KOPT-K1 (cell line): Measurements from ENCODE around the gene BORCS5.

ENCODE experiments used
- H3K27ac ChIP-seq: fragments of 200-600 bp; sonication (generic); 2 replicates; pipeline ENCODE4 v1.5.1; 2016; ENCODE audit warnings: antibody characterized with exemption, mild to moderate bottlenecking, low read depth, low read length; ENCODE audit not compliant: poor library complexity, severe bottlenecking
- H3K36me3 ChIP-seq: fragments of 200-600 bp; sonication (generic); 2 replicates; pipeline ENCODE4 v1.5.1; 2017; ENCODE audit warnings: antibody characterized with exemption, mild to moderate bottlenecking, low read length, moderate library complexity; ENCODE audit not compliant: insufficient read depth
- H3K9me3 ChIP-seq: fragments of 200-600 bp; sonication (generic); 2 replicates; pipeline ENCODE4 v1.5.1; 2017; ENCODE audit warnings: antibody characterized with exemption, low read length, mild to moderate bottlenecking; ENCODE audit not compliant: insufficient read depth, poor library complexity, severe bottlenecking

Gene BORCS5

DNA sequence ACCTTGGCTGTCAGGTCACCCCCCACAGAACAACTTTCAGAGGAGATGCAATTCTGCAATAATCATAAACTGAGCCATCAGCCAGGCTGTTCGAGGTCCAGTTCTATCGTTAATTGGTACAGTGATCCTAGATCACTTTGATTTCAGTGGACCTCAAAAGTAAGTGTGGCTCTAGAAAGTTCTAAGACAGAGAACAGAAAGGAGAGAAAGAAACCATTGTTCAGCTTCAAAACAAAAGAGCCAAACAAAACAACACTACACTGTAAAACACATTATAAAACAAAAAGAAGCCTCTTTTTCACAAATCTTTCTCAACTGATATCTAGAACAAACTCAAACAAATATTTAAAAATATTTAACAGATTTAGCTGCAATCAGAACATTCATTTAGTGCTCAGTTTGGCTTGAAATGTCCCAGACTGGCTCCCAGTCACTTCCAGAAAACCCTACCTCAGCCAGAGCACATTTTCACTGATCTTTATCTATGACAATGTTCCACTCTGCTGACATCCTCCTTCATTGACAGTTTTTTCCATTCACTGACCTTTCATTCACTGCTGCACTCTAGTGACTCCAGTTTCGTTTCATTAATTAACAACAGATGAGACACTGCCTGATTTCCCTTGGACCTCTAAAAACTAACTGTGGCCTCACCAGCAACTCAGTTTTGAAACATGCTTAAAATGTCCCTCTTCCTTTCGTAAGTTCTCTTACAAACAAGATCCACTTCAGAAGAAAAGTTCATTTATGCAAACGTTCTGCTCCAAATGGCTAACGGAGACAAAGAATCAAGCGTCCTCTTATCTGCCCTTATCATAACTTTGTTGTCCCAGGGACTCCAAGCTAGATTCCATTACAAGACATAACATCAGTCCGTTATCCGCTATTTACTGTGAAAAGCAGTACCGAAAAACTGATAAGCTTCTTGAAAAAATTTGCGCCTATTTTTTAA, 148.9 kb downstream of the BORCS5 start:
- H3K9me3 ChIP-seq, result no peaks in the 10 kb centered on the region
- no peaks in the 10 kb centered on the region for H3K36me3 ChIP-seq
- H3K27ac ChIP-seq, result no peak overlapping the region

DNA sequence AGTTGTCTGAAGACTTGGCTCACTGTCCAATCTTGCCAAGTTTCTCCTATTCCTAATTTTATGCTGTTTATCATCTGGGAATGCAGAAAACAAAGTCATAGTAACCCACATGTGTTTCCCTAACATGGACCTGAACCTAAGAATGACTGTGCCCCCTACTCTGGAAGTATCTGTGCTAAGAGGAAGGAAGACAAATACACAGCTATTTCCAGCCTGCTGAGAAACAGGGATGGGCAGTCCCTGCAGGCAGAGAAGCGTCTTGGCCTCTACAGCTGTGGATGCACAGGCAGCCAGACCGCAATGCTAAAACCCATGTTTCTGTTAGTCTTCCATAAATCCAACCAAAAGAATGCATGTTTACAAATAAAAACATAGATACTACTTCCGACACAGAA, 149.6 kb downstream of the BORCS5 start:
- Histone ChIP-seq H3K9me3 (no peaks in the 10 kb centered on the region), H3K36me3 (no peaks in the 10 kb centered on the region), H3K27ac (no peak overlapping the region)

DNA sequence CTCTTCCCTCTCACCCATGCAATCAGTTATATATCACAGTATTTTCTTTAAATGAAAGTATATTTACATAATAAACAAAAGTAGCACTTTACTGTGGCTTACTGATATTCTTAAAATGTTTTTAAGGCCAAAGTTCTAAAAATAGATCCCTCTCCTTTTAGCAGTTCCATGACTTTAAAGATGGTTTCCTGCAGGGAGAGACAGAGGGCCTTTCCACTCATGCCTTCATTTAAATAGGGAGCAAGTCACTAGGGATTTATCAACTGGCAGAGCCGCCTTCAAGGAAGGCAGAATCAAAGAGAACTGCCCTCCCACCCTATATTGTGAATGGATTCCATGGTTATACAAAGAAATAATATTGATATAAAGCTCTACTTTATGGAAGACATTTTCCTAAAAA, 150.2 kb downstream of the BORCS5 start:
- no peaks in the 10 kb centered on the region for H3K36me3 ChIP-seq
- H3K9me3 ChIP-seq, result no peaks in the 10 kb centered on the region
- no peak overlapping the region for H3K27ac ChIP-seq

- Histone ChIP-seq H3K27ac (no peak overlapping the region), H3K36me3 (no peaks in the 10 kb centered on the region), H3K9me3 (no peaks in the 10 kb centered on the region)
Measured at GRCh38 chr12:12508612-12509011, 151.7 kb downstream of the BORCS5 start.

GRCh38 chr12:12510141-12510540, 153.3 kb downstream of the BORCS5 start:
- Histone ChIP-seq H3K9me3 (no peaks in the 10 kb centered on the region), H3K36me3 (no peaks in the 10 kb centered on the region), H3K27ac (no peak overlapping the region)

GRCh38 chr12:12510551-12510950, 153.7 kb downstream of the BORCS5 start:
- H3K9me3 ChIP-seq, result no peaks in the 10 kb centered on the region
- no peak overlapping the region for H3K27ac ChIP-seq
- no peaks in the 10 kb centered on the region for H3K36me3 ChIP-seq

DNA sequence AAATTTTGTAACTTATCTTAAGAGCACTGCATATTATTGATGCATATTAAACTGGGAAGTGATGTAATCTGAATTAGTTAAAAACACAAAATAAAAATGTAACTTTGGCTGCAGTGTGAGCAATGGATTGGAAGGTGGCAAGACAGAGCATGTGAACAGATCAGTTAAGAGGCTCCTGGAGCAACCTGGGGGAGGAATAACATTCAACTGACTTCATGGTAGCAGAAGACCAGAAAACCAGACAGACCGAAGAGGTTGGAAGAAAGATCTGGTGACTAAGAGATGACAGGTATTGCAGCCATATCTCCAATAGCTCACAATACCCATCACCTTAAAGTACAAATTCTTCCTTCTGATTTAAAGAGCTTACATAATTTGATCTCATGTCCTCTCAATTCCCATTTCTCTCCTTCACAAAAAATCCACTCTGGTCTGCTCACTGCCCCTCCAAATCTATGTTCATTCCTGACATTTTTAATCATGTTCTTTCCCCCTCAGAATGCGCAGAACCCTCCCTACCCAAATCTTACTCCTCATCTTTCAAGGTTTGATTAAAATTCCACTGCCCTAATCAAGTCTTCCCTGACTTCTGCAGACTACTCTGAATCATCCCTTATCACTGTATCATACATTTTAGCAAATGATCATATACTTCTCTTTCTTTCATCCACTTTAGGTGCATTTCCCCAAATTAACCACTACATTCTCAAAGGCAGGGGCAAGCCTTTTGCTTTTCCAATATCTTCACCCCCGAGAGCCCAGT, 154.3 kb downstream of the BORCS5 start:
- Histone ChIP-seq H3K36me3 (no peaks in the 10 kb centered on the region), H3K27ac (no peak overlapping the region), H3K9me3 (no peaks in the 10 kb centered on the region)

DNA sequence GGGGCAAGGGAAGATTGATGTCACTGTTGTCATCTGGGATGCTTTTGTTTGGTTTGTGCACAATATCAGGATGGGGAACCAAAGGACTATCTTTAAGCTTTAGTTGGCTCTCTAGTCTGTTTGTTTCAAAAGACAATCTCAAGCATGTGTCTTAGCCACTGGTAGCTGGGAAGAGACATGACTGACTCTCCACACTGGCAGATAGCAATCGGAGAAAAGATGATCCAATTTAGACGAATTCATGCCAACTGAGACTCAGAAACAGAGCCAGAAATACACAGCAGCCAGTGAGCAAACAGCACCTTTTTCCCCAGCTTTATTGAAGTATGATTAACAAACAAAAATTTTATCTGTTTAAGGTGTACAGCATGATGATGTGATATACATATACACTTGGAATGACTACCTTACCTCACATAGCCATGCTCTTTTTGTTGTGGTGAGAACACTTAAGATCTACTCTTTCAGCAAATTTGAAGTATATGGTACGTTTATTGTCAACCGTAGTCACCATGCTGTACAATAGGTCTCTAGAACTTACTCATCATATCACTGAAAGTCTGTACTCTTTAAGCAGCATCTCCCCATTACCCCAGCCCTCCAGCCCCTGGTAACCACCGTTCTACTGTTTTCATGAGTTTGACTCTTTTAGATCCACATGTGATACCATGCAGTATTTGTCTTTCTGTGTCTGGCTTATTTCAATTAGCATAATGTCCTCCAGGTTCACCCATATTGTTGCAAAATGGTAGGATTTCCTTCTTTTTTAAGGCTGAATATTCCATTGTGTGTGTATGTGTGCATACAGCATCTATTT, 155.2 kb downstream of the BORCS5 start:
- H3K9me3 ChIP-seq, result no peaks in the 10 kb centered on the region
- no peak overlapping the region for H3K27ac ChIP-seq
- H3K36me3 ChIP-seq, result no peaks in the 10 kb centered on the region

GRCh38 chr12:12513416-12514006, 156.6 kb downstream of the BORCS5 start:
- Histone ChIP-seq H3K36me3 (no peaks in the 10 kb centered on the region), H3K9me3 (no peaks in the 10 kb centered on the region), H3K27ac (no peak overlapping the region)

GRCh38 chr12:12518464-12518845, 161.6 kb downstream of the BORCS5 start:
- H3K36me3 ChIP-seq, result no peaks in the 10 kb centered on the region
- no peaks in the 10 kb centered on the region for H3K9me3 ChIP-seq
- no peak overlapping the region for H3K27ac ChIP-seq

GRCh38 chr12:12518919-12519318, 162.0 kb downstream of the BORCS5 start:
- Histone ChIP-seq H3K9me3 (no peaks in the 10 kb centered on the region), H3K36me3 (no peaks in the 10 kb centered on the region), H3K27ac (no peak overlapping the region)
